IPS-NIHi11 (cell line): ENCODE data around the gene CREB3.

Experiments used
- DNase-seq: peaks from one replicate; pipeline ENCODE4 v3.0.0; 2012; ENCODE audit warnings: mixed read lengths, low spot score

Gene CREB3

GRCh38 chr9:35781066-35781465, 48.6 kb downstream of the CREB3 start:
- no peak for DNase-seq

GRCh38 chr9:35783418-35783817, 51.0 kb downstream of the CREB3 start:
- no peak for DNase-seq
